Right hindlimb (tissue), 1 donor: ENCODE data around the gene COBL.

Experiments used
- DNase-seq: peaks from one replicate; pipeline ENCODE4 v3.0.0-alpha.2; 2018

Gene COBL

GRCh38 chr7:51175992-51176388 is 140.6 kb downstream of the COBL start:
- no peak for DNase-seq

- no peak for DNase-seq
Measured at GRCh38 chr7:51175316-51175991, 141.2 kb downstream of the COBL start.

- no peak for DNase-seq
Measured at GRCh38 chr7:51165337-51165736, 151.3 kb downstream of the COBL start.

GRCh38 chr7:51162724-51163329 is 153.8 kb downstream of the COBL start:
- peak; percentile 80 for DNase-seq

- no peak for DNase-seq
Measured at GRCh38 chr7:51161937-51162336, 154.7 kb downstream of the COBL start.

- DNase-seq: peak; percentile 87
Measured at GRCh38 chr7:51160990-51161615, 155.5 kb downstream of the COBL start.

GRCh38 chr7:51160411-51160810 is 156.2 kb downstream of the COBL start:
- no peak for DNase-seq

GRCh38 chr7:51158742-51159445 is 157.7 kb downstream of the COBL start:
- DNase-seq: no peak

GRCh38 chr7:51158211-51158610 is 158.4 kb downstream of the COBL start:
- DNase-seq: no peak

- no peak for DNase-seq
Measured at GRCh38 chr7:51154201-51154600, 162.4 kb downstream of the COBL start.

GRCh38 chr7:51152706-51153200 is 163.9 kb downstream of the COBL start:
- no peak for DNase-seq

GRCh38 chr7:51151455-51151854 is 165.2 kb downstream of the COBL start:
- DNase-seq: no peak

GRCh38 chr7:51150193-51150592 is 166.4 kb downstream of the COBL start:
- no peak for DNase-seq

- DNase-seq: no peak
Measured at GRCh38 chr7:51148216-51148615, 168.4 kb downstream of the COBL start.

GRCh38 chr7:51146816-51147586 is 169.6 kb downstream of the COBL start:
- no peak for DNase-seq

- no peak for DNase-seq
Measured at GRCh38 chr7:51144178-51144577, 172.4 kb downstream of the COBL start.

GRCh38 chr7:51142741-51143385 is 173.7 kb downstream of the COBL start:
- no peak for DNase-seq

GRCh38 chr7:51141451-51142003 is 175.1 kb downstream of the COBL start:
- peak; percentile 31 for DNase-seq

- DNase-seq: no peak
Measured at GRCh38 chr7:51140199-51141164, 176.1 kb downstream of the COBL start.

- no peak for DNase-seq
Measured at GRCh38 chr7:51139796-51140195, 176.8 kb downstream of the COBL start.
